ENCODE measurements around the gene PPP1R3C. TPM values are rescaled to one million over a fixed set of nuclear protein-coding genes. Genes with fewer than 3 reads are reported as not detected.
A peak's percentile ranks its signal among the peaks of the same experiment; 100 is the strongest.

The PPP1R3C gene
- 10 to 100 TPM in 5 of 7 donors, 1 to 10 TPM in 2; 2.9 to 37.3 (median 16.7) TPM for total RNA-seq
- 10 to 100 TPM in 1 of 2 donors, 1 to 10 TPM in 1; 5.7 to 42.3 TPM for polyA plus RNA-seq
- long read RNA-seq, donor 1, transcript PPP1R3C-201 (2 exons, 2,524 nt) = major isoform, 51 of 64 reads
- long read RNA-seq, donor 1, partial matches to known transcripts = 12 of 64 reads
- long read RNA-seq, donor 1, other reads (novel, unspliced or antisense) = 1 of 64 reads
- long read RNA-seq, donor 2, partial matches to known transcripts = 0 of 4 reads
- long read RNA-seq, donor 2, other reads (novel, unspliced or antisense) = 0 of 4 reads
- long read RNA-seq, donor 3, transcript PPP1R3C-201 (2 exons, 2,524 nt) = major isoform, 20 of 22 reads
- long read RNA-seq, donor 3, partial matches to known transcripts = 2 of 22 reads
- long read RNA-seq, donor 3, other reads (novel, unspliced or antisense) = 0 of 22 reads

DNA sequence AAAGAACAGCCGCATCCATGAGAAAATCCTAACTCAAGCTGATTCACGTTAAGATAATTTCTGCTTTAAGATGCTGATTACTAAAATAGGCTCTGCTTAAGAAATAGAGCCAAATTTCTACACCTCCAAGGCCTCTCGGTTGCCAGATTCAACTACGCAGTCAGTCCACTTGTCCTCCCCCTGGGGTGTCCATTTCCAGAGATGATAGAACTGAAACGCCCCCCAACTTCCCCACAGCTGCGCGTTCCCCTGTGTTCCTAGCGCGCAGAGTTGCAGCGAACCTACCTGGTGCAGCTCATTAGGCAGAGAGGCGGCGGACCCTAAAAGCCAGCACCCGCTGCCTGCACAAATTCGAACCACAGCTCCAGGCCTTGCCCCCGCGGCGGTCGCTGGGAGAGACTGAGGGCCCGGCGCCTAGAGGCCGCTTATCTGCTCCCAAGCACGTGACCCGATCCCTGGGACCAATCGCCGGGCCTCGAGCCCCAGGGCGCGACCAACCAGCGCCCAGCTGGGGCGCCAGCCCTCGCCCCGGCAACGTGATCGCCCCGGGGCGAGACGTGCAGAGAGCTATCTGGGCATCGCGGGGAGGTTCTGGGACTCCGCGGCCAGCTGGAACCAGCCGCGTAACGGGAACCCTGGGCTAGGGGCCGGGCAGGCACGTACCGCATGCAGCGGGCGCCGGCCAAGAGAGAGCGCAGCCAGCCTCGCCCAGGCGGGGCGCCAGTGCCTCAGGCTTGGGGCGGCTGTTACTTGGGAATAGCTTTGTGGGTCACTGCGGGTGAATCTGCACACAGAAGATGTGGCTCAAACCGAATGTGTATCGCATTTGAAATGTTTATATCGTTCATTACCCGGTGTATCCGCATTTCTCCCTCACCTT is at the start of gene PPP1R3C:
Gene PPP1R3C (minus strand): TSS at position 401 of the 880 bp plus-strand sequence. CDS start 102 bp downstream, at position 299.
- no peaks in the 10 kb centered on the region for H3K36me3 ChIP-seq
- peaks cover 0 to 5% of the 10 kb centered on the region in 2 donors for H3K9me3 ChIP-seq
- peak within 1 kb of the TSS; percentile 67 for H3K4me3 ChIP-seq
- peak within 1 kb of the TSS; percentile 61 to 71 for H3K27ac ChIP-seq
- WGBS, 3 donors = 0 to 1% (median 0%) methylated on average over 41 to 61 of the region's 61 CpGs
- intact Hi-C loops (cut with DNase I) = loop anchor here (5.0 to 10.0 kb wide), 6 partner anchors 78 to 248 kb away; no protein-coding TSS in a partner anchor
- peaks cover 3% of the 10 kb centered on the region for H3K4me1 ChIP-seq (ENCODE audit: insufficient read depth)
- peak; percentile 86 to 89 (median 88) for DNase-seq
- no peaks in the 10 kb centered on the region for H3K27me3 ChIP-seq
- no peak for TF ChIP-seq EP300 (IDR thresholded peaks at IDR 0.05)
- TF ChIP-seq, protein P1, sequence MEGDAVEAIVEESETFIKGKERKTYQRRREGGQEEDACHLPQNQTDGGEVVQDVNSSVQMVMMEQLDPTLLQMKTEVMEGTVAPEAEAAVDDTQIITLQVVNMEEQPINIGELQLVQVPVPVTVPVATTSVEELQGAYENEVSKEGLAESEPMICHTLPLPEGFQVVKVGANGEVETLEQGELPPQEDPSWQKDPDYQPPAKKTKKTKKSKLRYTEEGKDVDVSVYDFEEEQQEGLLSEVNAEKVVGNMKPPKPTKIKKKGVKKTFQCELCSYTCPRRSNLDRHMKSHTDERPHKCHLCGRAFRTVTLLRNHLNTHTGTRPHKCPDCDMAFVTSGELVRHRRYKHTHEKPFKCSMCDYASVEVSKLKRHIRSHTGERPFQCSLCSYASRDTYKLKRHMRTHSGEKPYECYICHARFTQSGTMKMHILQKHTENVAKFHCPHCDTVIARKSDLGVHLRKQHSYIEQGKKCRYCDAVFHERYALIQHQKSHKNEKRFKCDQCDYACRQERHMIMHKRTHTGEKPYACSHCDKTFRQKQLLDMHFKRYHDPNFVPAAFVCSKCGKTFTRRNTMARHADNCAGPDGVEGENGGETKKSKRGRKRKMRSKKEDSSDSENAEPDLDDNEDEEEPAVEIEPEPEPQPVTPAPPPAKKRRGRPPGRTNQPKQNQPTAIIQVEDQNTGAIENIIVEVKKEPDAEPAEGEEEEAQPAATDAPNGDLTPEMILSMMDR (IDR thresholded peaks at IDR 0.05) = peak; percentile 16 to 41 (median 31)
- TF ChIP-seq POLR2A (IDR thresholded peaks at IDR 0.05) = peak; percentile 70

DNA sequence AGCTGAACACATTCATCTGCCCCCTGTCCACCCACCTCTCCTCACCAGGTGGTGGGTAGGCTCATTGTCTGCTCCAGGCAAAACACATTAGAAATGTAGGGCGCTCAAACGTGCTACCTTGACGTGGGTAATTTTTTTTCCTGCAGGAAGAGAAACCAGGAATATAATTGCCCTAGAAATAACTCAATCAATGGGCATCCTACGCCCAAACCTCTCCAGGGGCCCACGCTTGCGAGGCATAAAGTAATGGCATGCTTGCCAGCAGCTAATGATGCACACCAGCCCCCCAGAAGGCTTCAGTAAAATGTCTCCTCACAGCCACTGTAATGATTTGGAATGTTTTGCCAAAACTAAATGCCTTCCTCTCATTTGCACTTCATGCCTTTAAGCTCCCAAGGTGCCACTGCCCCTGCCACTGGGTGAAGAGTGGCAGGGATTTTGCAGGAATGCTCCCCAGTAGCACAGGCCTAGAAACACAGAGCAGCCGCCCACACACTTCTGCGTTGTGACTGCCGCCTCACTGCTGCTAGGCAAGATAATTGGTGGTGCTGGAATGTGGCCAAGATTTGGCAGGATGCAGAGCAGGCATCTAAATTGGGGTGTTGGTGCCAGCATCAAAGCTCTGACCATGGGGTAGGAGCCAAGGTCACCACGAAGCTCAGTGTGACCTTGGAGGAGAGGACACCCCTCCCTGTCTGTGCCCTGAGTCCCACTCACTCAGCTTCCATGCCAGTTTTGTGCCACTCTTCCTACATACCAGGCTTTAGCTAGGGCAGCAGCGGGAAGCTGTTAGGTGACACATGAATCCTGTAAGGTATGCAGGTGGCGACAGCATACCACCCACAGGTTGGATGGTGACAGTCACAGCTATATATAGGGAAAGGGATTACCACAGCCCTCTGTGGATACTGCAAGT is 48.7 kb upstream of the PPP1R3C start:
- intact Hi-C loops (cut with DNase I) = no loop called here
- no peak overlapping the region for H3K27ac ChIP-seq
- WGBS, 3 donors = 63 to 69% (median 68%) methylated on average over 12 of the region's 12 CpGs
- H3K9me3 ChIP-seq = no peaks in the 10 kb centered on the region
- H3K27me3 ChIP-seq = no peaks in the 10 kb centered on the region
- H3K4me3 ChIP-seq = no peak overlapping the region
- TF ChIP-seq POLR2A (IDR thresholded peaks at IDR 0.05) (no peak), EP300 (IDR thresholded peaks at IDR 0.05) (no peak)
- TF ChIP-seq, protein P1 (IDR thresholded peaks at IDR 0.05) = no peak
- peak in 1 of 5 donors; percentile 33 for DNase-seq
- H3K36me3 ChIP-seq = no peaks in the 10 kb centered on the region
- no peaks in the 10 kb centered on the region for H3K4me1 ChIP-seq (ENCODE audit: insufficient read depth)

DNA sequence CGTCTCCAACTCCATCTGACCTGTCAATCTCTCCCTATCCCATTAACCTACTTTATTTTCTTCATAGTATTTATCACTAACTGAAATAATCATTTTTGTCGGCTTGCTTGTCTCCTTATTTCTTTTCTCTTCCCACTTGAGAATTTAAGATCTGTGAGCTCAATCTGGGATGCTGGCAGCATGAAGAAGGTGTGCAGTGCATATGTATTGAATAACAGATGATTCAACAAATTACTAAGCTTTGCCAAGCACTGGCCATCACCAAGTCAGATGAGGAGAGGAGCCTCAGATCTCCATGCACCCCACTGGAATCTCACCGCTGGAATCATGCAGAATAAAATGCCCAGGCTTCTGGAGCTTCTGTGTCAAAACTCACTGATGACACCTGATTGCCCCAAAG is 47.6 kb upstream of the PPP1R3C start:
- H3K36me3 ChIP-seq = no peaks in the 10 kb centered on the region
- no peaks in the 10 kb centered on the region for H3K9me3 ChIP-seq
- TF ChIP-seq POLR2A (IDR thresholded peaks at IDR 0.05) (no peak), EP300 (IDR thresholded peaks at IDR 0.05) (no peak)
- TF ChIP-seq, protein P1 (IDR thresholded peaks at IDR 0.05) = no peak
- intact Hi-C loops (cut with DNase I) = no loop called here
- no peaks in the 10 kb centered on the region for H3K4me1 ChIP-seq (ENCODE audit: insufficient read depth)
- H3K4me3 ChIP-seq = no peak overlapping the region
- no peak for DNase-seq
- WGBS, 3 donors = 85 to 91% (median 87%) methylated on average over 3 of the region's 3 CpGs
- H3K27ac ChIP-seq = no peak overlapping the region
- H3K27me3 ChIP-seq = no peaks in the 10 kb centered on the region
